Measurements from ENCODE around the gene PEF1.

The PEF1 gene

DNA sequence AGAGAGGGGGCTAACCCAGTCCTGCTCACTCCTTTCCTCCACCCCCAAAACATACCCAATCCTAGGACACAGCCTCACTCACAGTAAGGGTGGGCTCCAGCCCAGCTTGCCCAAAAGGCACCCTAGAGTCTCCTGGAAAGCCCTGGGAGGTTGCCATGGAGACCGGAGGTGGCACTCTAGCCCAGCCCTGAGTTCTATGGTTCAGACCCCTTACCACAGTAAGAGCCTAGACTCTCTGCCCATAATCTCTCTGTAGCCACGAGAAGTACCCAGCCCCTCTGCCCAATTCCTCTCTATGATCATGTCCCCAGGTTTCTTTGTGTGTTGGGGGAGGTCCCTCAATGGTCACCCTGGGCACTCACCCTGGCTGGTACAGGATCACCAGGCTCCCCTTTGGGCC, 44.7 kb upstream of the PEF1 start:
- no peak for DNase-seq (ENCODE audit: low read depth)
- no peak overlapping the region for H3K4me3 ChIP-seq (ENCODE audit: control insufficient read depth, low read depth, low read length)
- TF ChIP-seq CTCF (conservative IDR thresholded peaks at IDR 0.05; ENCODE audit: control insufficient read depth, insufficient read depth, low read depth, low read length) = no peak

- no peak for DNase-seq (ENCODE audit: low read depth)
- TF ChIP-seq CTCF (conservative IDR thresholded peaks at IDR 0.05; ENCODE audit: control insufficient read depth, insufficient read depth, low read depth, low read length) = no peak
- H3K4me3 ChIP-seq (ENCODE audit: control insufficient read depth, low read depth, low read length) = no peak overlapping the region
Observed at GRCh38 chr1:31688233-31688918, 43.7 kb upstream of the PEF1 start.

- no peak overlapping the region for H3K4me3 ChIP-seq (ENCODE audit: control insufficient read depth, low read depth, low read length)
- no peak for TF ChIP-seq CTCF (conservative IDR thresholded peaks at IDR 0.05; ENCODE audit: control insufficient read depth, insufficient read depth, low read depth, low read length)
- no peak for DNase-seq (ENCODE audit: low read depth)
Observed at GRCh38 chr1:31687601-31688000, 42.9 kb upstream of the PEF1 start.

GRCh38 chr1:31685795-31686194, 41.1 kb upstream of the PEF1 start:
- no peak overlapping the region for H3K4me3 ChIP-seq (ENCODE audit: control insufficient read depth, low read depth, low read length)
- DNase-seq (ENCODE audit: low read depth) = no peak
- TF ChIP-seq CTCF (conservative IDR thresholded peaks at IDR 0.05; ENCODE audit: control insufficient read depth, insufficient read depth, low read depth, low read length) = no peak

- DNase-seq (ENCODE audit: low read depth) = no peak
- no peak overlapping the region for H3K4me3 ChIP-seq (ENCODE audit: control insufficient read depth, low read depth, low read length)
- peak; percentile 22 for TF ChIP-seq CTCF (conservative IDR thresholded peaks at IDR 0.05; ENCODE audit: control insufficient read depth, insufficient read depth, low read depth, low read length)
Observed at GRCh38 chr1:31683997-31684396, 39.3 kb upstream of the PEF1 start.

GRCh38 chr1:31681415-31681814, 36.7 kb upstream of the PEF1 start:
- no peak for TF ChIP-seq CTCF (conservative IDR thresholded peaks at IDR 0.05; ENCODE audit: control insufficient read depth, insufficient read depth, low read depth, low read length)

More at GRCh38 chr1:31681415-31681814, 36.7 kb upstream of the PEF1 start:
- no peak overlapping the region for H3K4me3 ChIP-seq (ENCODE audit: control insufficient read depth, low read depth, low read length)
- no peak for DNase-seq (ENCODE audit: low read depth)
